B cell (primary cell): ENCODE results near the gene PSMD9. TPM values are rescaled to one million over a fixed set of nuclear protein-coding genes. Genes with fewer than 3 reads are reported as not detected.
A peak's percentile ranks its signal among the peaks of the same experiment; 100 is the strongest.

Experiments
- ATAC-seq: fragments of 200-7000 bp; cut with Tn5 transposase; one replicate; pipeline ENCODE4 v1.10.0; 2021; ENCODE audit warnings: low read depth, mild to moderate bottlenecking, moderate number of reproducible peaks, moderate library complexity
- CTCF ChIA-PET: fragments of 350-600 bp; sonication (Branson Sonifier 250); formaldehyde crosslinking; loops from one replicate; lab custom pipeline; 2021; ENCODE audit warnings: antibody characterized with exemption, inconsistent platforms; lab: Charles Lee
- POLR2A ChIA-PET: fragments of 350-600 bp; sonication (Branson Sonifier 250); formaldehyde crosslinking; loops from one replicate; lab custom pipeline; 2021; ENCODE audit warnings: antibody characterized with exemption; lab: Charles Lee
- DNase-seq: peaks from one replicate; pipeline ENCODE4 v3.0.0; 2013
- H2AFZ ChIP-seq: 2 replicates; pipeline ENCODE4 v1.6.1; 2012; ENCODE audit warnings: mild to moderate bottlenecking, low read depth, low read length; ENCODE audit not compliant: insufficient read depth, poor library complexity, severe bottlenecking
- H3K27ac ChIP-seq, 2 donors: 1 replicate in 1 of 2; 2 replicates in 1 of 2; pipeline ENCODE4 v1.5.1; 2012 to 2013; ENCODE audit warnings: low read length in 2 of 2, mild to moderate bottlenecking in 2 of 2, moderate library complexity in 1 of 2
- H3K27me3 ChIP-seq, 4 experiments: fragments of 200-600 bp in 1 of 4; sonication (generic) in 1 of 4; replicated peaks in 1 of 4; 1 replicate in 2 of 4; 2 replicates in 2 of 4; pipeline versions ENCODE4 v1.6.1 to v1.7.0; 2013 to 2016; ENCODE audit warnings: low read length in 3 of 4, mild to moderate bottlenecking in 2 of 4, mixed read lengths in 1 of 4, moderate library complexity in 1 of 4; ENCODE audit not compliant: insufficient read depth in 4 of 4, control insufficient read depth in 3 of 4; ENCODE audit errors: control extremely low read depth in 1 of 4
- H3K36me3 ChIP-seq, 2 experiments: replicated peaks in 1 of 2; 1 replicate in 1 of 2; 2 replicates in 1 of 2; pipeline versions ENCODE4 v1.6.1 to v1.7.1; 2013; ENCODE audit warnings: low read length in 1 of 2; ENCODE audit not compliant: insufficient read depth in 2 of 2, control insufficient read depth in 1 of 2; ENCODE audit errors: control extremely low read depth in 1 of 2, extremely low read depth in 1 of 2
- H3K4me1 ChIP-seq, 2 donors: fragments of 200-600 bp in 1 of 2; sonication (generic) in 1 of 2; 1 replicate in 1 of 2; 2 replicates in 1 of 2; pipeline versions ENCODE4 v1.5.1 to v1.6.1; 2013 to 2017; ENCODE audit warnings: low read length in 2 of 2; ENCODE audit not compliant: control insufficient read depth in 2 of 2, insufficient read depth in 2 of 2
- H3K4me2 ChIP-seq: replicated peaks from 2 replicates; pipeline ENCODE3; 2012; ENCODE audit warnings: mild to moderate bottlenecking, low read depth, low read length; ENCODE audit not compliant: poor library complexity, severe bottlenecking
- H3K4me3 ChIP-seq, 5 experiments: fragments of 200-600 bp in 1 of 5; sonication (generic) in 1 of 5; 1 replicate in 3 of 5; 2 replicates in 2 of 5; pipeline versions ENCODE4 v1.5.1 to v1.7.0; 2011 to 2016; ENCODE audit warnings: low read length in 4 of 5, mild to moderate bottlenecking in 4 of 5, low read depth in 2 of 5, control low read depth in 1 of 5, moderate library complexity in 1 of 5; ENCODE audit not compliant: insufficient read depth in 1 of 5; ENCODE audit errors: control extremely low read depth in 1 of 5, extremely low read depth in 1 of 5
- H3K79me2 ChIP-seq: fragments of 200-600 bp; sonication (generic); one replicate; pipeline ENCODE4 v1.6.0; 2016; ENCODE audit warnings: low read length; ENCODE audit not compliant: control insufficient read depth, insufficient read depth
- H3K9ac ChIP-seq: fragments of 200-600 bp; sonication (generic); 2 replicates; pipeline ENCODE4 v1.6.1; 2017; ENCODE audit warnings: mild to moderate bottlenecking, low read length, moderate library complexity
- H3K9me3 ChIP-seq, 3 donors: one replicate each; pipeline versions ENCODE4 v1.6.1 to v1.7.1; 2013; ENCODE audit warnings: low read length in 2 of 3; ENCODE audit not compliant: control insufficient read depth in 2 of 3, insufficient read depth in 1 of 3; ENCODE audit errors: control extremely low read depth in 1 of 3
- H4K20me1 ChIP-seq: 2 replicates; pipeline ENCODE4 v1.6.0; 2012; ENCODE audit warnings: mild to moderate bottlenecking, low read length; ENCODE audit not compliant: insufficient read depth, control insufficient read depth, poor library complexity, severe bottlenecking
- H3K27ac Mint-ChIP-seq: one replicate; pipeline ENCODE4 v1.8.0; 2021; ENCODE audit warnings: mixed read lengths
- H3K27me3 Mint-ChIP-seq: one replicate; pipeline ENCODE4 v1.8.0; 2021; ENCODE audit warnings: mixed read lengths
- H3K4me1 Mint-ChIP-seq: one replicate; pipeline ENCODE4 v1.8.0; 2021; ENCODE audit warnings: mixed read lengths
- H3K4me3 Mint-ChIP-seq: one replicate; pipeline ENCODE4 v1.8.0; 2021; ENCODE audit warnings: mixed read lengths
- H3K9me3 Mint-ChIP-seq: one replicate; pipeline ENCODE4 v1.8.0; 2022; ENCODE audit warnings: mixed read lengths; ENCODE audit not compliant: insufficient read depth
- CTCF ChIP-seq: fragments of 200-600 bp; IDR thresholded peaks from one replicate; pipeline ENCODE4 v1.8.0; 2022; ENCODE audit warnings: antibody characterized with exemption, mild to moderate bottlenecking
- EZH2 ChIP-seq: IDR thresholded peaks from 2 replicates; pipeline ENCODE4 v1.6.1; 2012; ENCODE audit warnings: borderline replicate concordance, low read depth, mild to moderate bottlenecking, moderate library complexity, low read length; ENCODE audit not compliant: insufficient read depth, poor library complexity, severe bottlenecking
- WGBS: methylation state at CpG from one replicate; pipeline ENCODE4 v1.1.5; 2013; ENCODE audit warnings: missing lambda C conversion rate; ENCODE audit not compliant: insufficient coverage; 5-methylcytosine and 5-hydroxymethylcytosine counted together
- intact Hi-C: fragments of 100-400 bp; cut with micrococcal nuclease; formaldehyde crosslinking; loops from one replicate; pipeline ENCODE4 v1.10.0; 2022
- polyA plus RNA-seq: library from polyadenylated mRNA; depleted of rRNA; stranded (reverse); fragments of >200 nt; gene quantifications from 2 replicates; pipeline ENCODE4 v1.2.3, GENCODE V29; 2012
- total RNA-seq, 2 donors: library from RNA; stranded (reverse); fragments of 120-200 nt in 1 of 2; gene quantifications; 1 replicate in 1 of 2; 2 replicates in 1 of 2; pipeline versions ENCODE4 v1.2.3 to v1.2.4, GENCODE V29; 2013 to 2022

PSMD9 gene
- total and polyA plus RNA-seq, 2 donors (not counting 1 experiment from before 2014, with no cell fraction given), result 37.1 to 83.4 TPM

DNA sequence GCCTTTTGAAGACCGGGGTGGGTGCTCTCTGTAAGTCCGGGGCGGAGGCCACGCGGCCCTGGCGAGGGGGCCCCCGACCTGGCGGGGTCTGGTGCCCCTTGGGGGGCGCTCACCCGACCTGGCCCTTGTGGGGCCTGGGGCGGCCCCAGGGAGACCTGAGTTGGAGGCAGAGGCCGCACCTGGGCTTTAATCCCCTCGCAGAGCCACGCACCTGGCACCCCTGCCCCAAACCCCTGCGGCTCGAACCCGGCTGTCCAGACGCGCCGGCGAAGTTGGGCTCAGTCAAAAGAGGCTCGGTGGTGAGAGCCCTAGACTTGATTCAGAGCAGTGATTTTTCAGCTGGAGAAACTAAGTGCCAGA, 30.1 kb downstream of the PSMD9 start:
- Mint-ChIP-seq H3K4me1 (peaks cover 11% of the 10 kb centered on the region), H3K4me3 (peak overlapping the region; percentile 92), H3K27ac (no peak overlapping the region), H3K27me3 (no peaks in the 10 kb centered on the region), H3K9me3 (no peaks in the 10 kb centered on the region)
- Histone ChIP-seq H3K9me3 (no peaks in the 10 kb centered on the region), H3K4me3 (peak overlapping the region in 4 of 5 experiments; percentile 15 to 64 (median 52)), H3K79me2 (peaks cover 2% of the 10 kb centered on the region), H3K4me1 (peaks cover 8 to 11% of the 10 kb centered on the region in 2 donors), H3K36me3 (peaks cover 3 to 13% of the 10 kb centered on the region in 2 experiments), H2AFZ (peak overlapping the region; percentile 74), H3K27me3 (no peaks in the 10 kb centered on the region), H3K27ac (peak overlapping the region in 1 of 2 donors; percentile 77), H3K4me2 (peak overlapping the region; percentile 93), H3K9ac (peak overlapping the region; percentile 62), H4K20me1 (no peaks in the 10 kb centered on the region)
- ChIA-PET POLR2A (interaction anchor here (0.9 to 1.7 kb wide), 6 partner anchors 87 to 113 kb away, joined by 3 to 6 read pairs (median 4); partner anchors contain the start of gene BCL7A), CTCF (interaction anchor here (0.6 to 4.3 kb wide), 38 partner anchors 8 to 786 kb away, joined by 3 to 55 read pairs (median 4); partner anchors contain the start of genes BCL7A, DIABLO and P2RX7)
- peak; percentile 40 for ATAC-seq
- no peak for TF ChIP-seq CTCF
- no peak for TF ChIP-seq EZH2
- DNase-seq, result no peak
- 23% methylated on average over 20 of the region's 22 CpGs for WGBS
- intact Hi-C loops, result loop anchor here (1.0 to 2.0 kb wide), 7 partner anchors 30 to 273 kb away; partner anchors contain the start of gene PSMD9

- no CpG with 5 or more reads among the region's 2 CpGs for WGBS
- CTCF ChIA-PET, result no interaction called here
Measured at GRCh38 chr12:121921066-121921465, 32.5 kb downstream of the PSMD9 start.

More at GRCh38 chr12:121921066-121921465, 32.5 kb downstream of the PSMD9 start:
- POLR2A ChIA-PET, result no interaction called here
- Histone ChIP-seq H3K79me2 (peaks cover 2% of the 10 kb centered on the region), H3K4me2 (no peak overlapping the region), H3K4me1 (peaks cover 8 to 11% of the 10 kb centered on the region in 2 donors), H2AFZ (no peak overlapping the region), H3K27me3 (no peaks in the 10 kb centered on the region), H3K27ac (no peak overlapping the region), H3K9ac (no peak overlapping the region), H3K9me3 (no peaks in the 10 kb centered on the region), H4K20me1 (no peaks in the 10 kb centered on the region), H3K36me3 (peaks cover 0 to 6% of the 10 kb centered on the region in 2 experiments), H3K4me3 (no peak overlapping the region)
- intact Hi-C loops, result no loop called here
- Mint-ChIP-seq H3K4me1 (peaks cover 11% of the 10 kb centered on the region), H3K27ac (no peak overlapping the region), H3K9me3 (no peaks in the 10 kb centered on the region), H3K27me3 (no peaks in the 10 kb centered on the region), H3K4me3 (no peak overlapping the region)
- no peak for ATAC-seq
- DNase-seq, result no peak
- TF ChIP-seq CTCF, result no peak
- TF ChIP-seq EZH2, result no peak
